B cell (primary cell): ENCODE results near the gene KBTBD13. TPM values are rescaled to one million over a fixed set of nuclear protein-coding genes. Genes with fewer than 3 reads are reported as not detected.

Source experiments
- ATAC-seq: fragments of 200-7000 bp; cut with Tn5 transposase; one replicate; pipeline ENCODE4 v1.10.0; 2021; ENCODE audit warnings: low read depth, mild to moderate bottlenecking, moderate number of reproducible peaks, moderate library complexity
- CTCF ChIA-PET: fragments of 350-600 bp; sonication (Branson Sonifier 250); formaldehyde crosslinking; loops from one replicate; lab custom pipeline; 2021; ENCODE audit warnings: antibody characterized with exemption, inconsistent platforms; lab: Charles Lee
- POLR2A ChIA-PET: fragments of 350-600 bp; sonication (Branson Sonifier 250); formaldehyde crosslinking; loops from one replicate; lab custom pipeline; 2021; ENCODE audit warnings: antibody characterized with exemption; lab: Charles Lee
- DNase-seq: peaks from one replicate; pipeline ENCODE4 v3.0.0; 2013
- H2AFZ ChIP-seq: 2 replicates; pipeline ENCODE4 v1.6.1; 2012; ENCODE audit warnings: mild to moderate bottlenecking, low read depth, low read length; ENCODE audit not compliant: insufficient read depth, poor library complexity, severe bottlenecking
- H3K27ac ChIP-seq, 2 donors: 1 replicate in 1 of 2; 2 replicates in 1 of 2; pipeline ENCODE4 v1.5.1; 2012 to 2013; ENCODE audit warnings: low read length in 2 of 2, mild to moderate bottlenecking in 2 of 2, moderate library complexity in 1 of 2
- H3K27me3 ChIP-seq, 4 experiments: fragments of 200-600 bp in 1 of 4; sonication (generic) in 1 of 4; replicated peaks in 1 of 4; 1 replicate in 2 of 4; 2 replicates in 2 of 4; pipeline versions ENCODE4 v1.6.1 to v1.7.0; 2013 to 2016; ENCODE audit warnings: low read length in 3 of 4, mild to moderate bottlenecking in 2 of 4, mixed read lengths in 1 of 4, moderate library complexity in 1 of 4; ENCODE audit not compliant: insufficient read depth in 4 of 4, control insufficient read depth in 3 of 4; ENCODE audit errors: control extremely low read depth in 1 of 4
- H3K36me3 ChIP-seq, 2 experiments: replicated peaks in 1 of 2; 1 replicate in 1 of 2; 2 replicates in 1 of 2; pipeline versions ENCODE4 v1.6.1 to v1.7.1; 2013; ENCODE audit warnings: low read length in 1 of 2; ENCODE audit not compliant: insufficient read depth in 2 of 2, control insufficient read depth in 1 of 2; ENCODE audit errors: control extremely low read depth in 1 of 2, extremely low read depth in 1 of 2
- H3K4me1 ChIP-seq, 2 donors: fragments of 200-600 bp in 1 of 2; sonication (generic) in 1 of 2; 1 replicate in 1 of 2; 2 replicates in 1 of 2; pipeline versions ENCODE4 v1.5.1 to v1.6.1; 2013 to 2017; ENCODE audit warnings: low read length in 2 of 2; ENCODE audit not compliant: control insufficient read depth in 2 of 2, insufficient read depth in 2 of 2
- H3K4me2 ChIP-seq: replicated peaks from 2 replicates; pipeline ENCODE3; 2012; ENCODE audit warnings: mild to moderate bottlenecking, low read depth, low read length; ENCODE audit not compliant: poor library complexity, severe bottlenecking
- H3K4me3 ChIP-seq, 5 experiments: fragments of 200-600 bp in 1 of 5; sonication (generic) in 1 of 5; 1 replicate in 3 of 5; 2 replicates in 2 of 5; pipeline versions ENCODE4 v1.5.1 to v1.7.0; 2011 to 2016; ENCODE audit warnings: low read length in 4 of 5, mild to moderate bottlenecking in 4 of 5, low read depth in 2 of 5, control low read depth in 1 of 5, moderate library complexity in 1 of 5; ENCODE audit not compliant: insufficient read depth in 1 of 5; ENCODE audit errors: control extremely low read depth in 1 of 5, extremely low read depth in 1 of 5
- H3K79me2 ChIP-seq: fragments of 200-600 bp; sonication (generic); one replicate; pipeline ENCODE4 v1.6.0; 2016; ENCODE audit warnings: low read length; ENCODE audit not compliant: control insufficient read depth, insufficient read depth
- H3K9ac ChIP-seq: fragments of 200-600 bp; sonication (generic); 2 replicates; pipeline ENCODE4 v1.6.1; 2017; ENCODE audit warnings: mild to moderate bottlenecking, low read length, moderate library complexity
- H3K9me3 ChIP-seq, 3 donors: one replicate each; pipeline versions ENCODE4 v1.6.1 to v1.7.1; 2013; ENCODE audit warnings: low read length in 2 of 3; ENCODE audit not compliant: control insufficient read depth in 2 of 3, insufficient read depth in 1 of 3; ENCODE audit errors: control extremely low read depth in 1 of 3
- H4K20me1 ChIP-seq: 2 replicates; pipeline ENCODE4 v1.6.0; 2012; ENCODE audit warnings: mild to moderate bottlenecking, low read length; ENCODE audit not compliant: insufficient read depth, control insufficient read depth, poor library complexity, severe bottlenecking
- H3K27ac Mint-ChIP-seq: one replicate; pipeline ENCODE4 v1.8.0; 2021; ENCODE audit warnings: mixed read lengths
- H3K27me3 Mint-ChIP-seq: one replicate; pipeline ENCODE4 v1.8.0; 2021; ENCODE audit warnings: mixed read lengths
- H3K4me1 Mint-ChIP-seq: one replicate; pipeline ENCODE4 v1.8.0; 2021; ENCODE audit warnings: mixed read lengths
- H3K4me3 Mint-ChIP-seq: one replicate; pipeline ENCODE4 v1.8.0; 2021; ENCODE audit warnings: mixed read lengths
- H3K9me3 Mint-ChIP-seq: one replicate; pipeline ENCODE4 v1.8.0; 2022; ENCODE audit warnings: mixed read lengths; ENCODE audit not compliant: insufficient read depth
- CTCF ChIP-seq: fragments of 200-600 bp; IDR thresholded peaks from one replicate; pipeline ENCODE4 v1.8.0; 2022; ENCODE audit warnings: antibody characterized with exemption, mild to moderate bottlenecking
- EZH2 ChIP-seq: IDR thresholded peaks from 2 replicates; pipeline ENCODE4 v1.6.1; 2012; ENCODE audit warnings: borderline replicate concordance, low read depth, mild to moderate bottlenecking, moderate library complexity, low read length; ENCODE audit not compliant: insufficient read depth, poor library complexity, severe bottlenecking
- WGBS: methylation state at CpG from one replicate; pipeline ENCODE4 v1.1.5; 2013; ENCODE audit warnings: missing lambda C conversion rate; ENCODE audit not compliant: insufficient coverage; 5-methylcytosine and 5-hydroxymethylcytosine counted together
- intact Hi-C: fragments of 100-400 bp; cut with micrococcal nuclease; formaldehyde crosslinking; loops from one replicate; pipeline ENCODE4 v1.10.0; 2022
- polyA plus RNA-seq: library from polyadenylated mRNA; depleted of rRNA; stranded (reverse); fragments of >200 nt; gene quantifications from 2 replicates; pipeline ENCODE4 v1.2.3, GENCODE V29; 2012
- total RNA-seq, 2 donors: library from RNA; stranded (reverse); fragments of 120-200 nt in 1 of 2; gene quantifications; 1 replicate in 1 of 2; 2 replicates in 1 of 2; pipeline versions ENCODE4 v1.2.3 to v1.2.4, GENCODE V29; 2013 to 2022

Gene KBTBD13
- total and polyA plus RNA-seq, 2 donors (not counting 1 experiment from before 2014, with no cell fraction given): not detected

- Mint-ChIP-seq H3K27me3 (peaks cover 57% of the 10 kb centered on the region), H3K4me3 (no peak overlapping the region), H3K4me1 (peaks cover 5% of the 10 kb centered on the region), H3K27ac (no peak overlapping the region), H3K9me3 (no peaks in the 10 kb centered on the region)
- DNase-seq: no peak
- no peaks in the 10 kb centered on the region for H3K36me3 ChIP-seq
- H3K27ac ChIP-seq: no peak overlapping the region
- peaks cover 0 to 44% (median 10%) of the 10 kb centered on the region in 4 experiments for H3K27me3 ChIP-seq
- H3K79me2 ChIP-seq: no peaks in the 10 kb centered on the region
- no peak overlapping the region for H2AFZ ChIP-seq
- H3K4me3 ChIP-seq: no peak overlapping the region
- H3K4me2 ChIP-seq: no peak overlapping the region
- peaks cover 0 to 6% of the 10 kb centered on the region in 2 donors for H3K4me1 ChIP-seq
- ATAC-seq: no peak
- ChIA-PET POLR2A (no interaction called here), CTCF (interaction anchor here (0.8 to 1.0 kb wide), 2 partner anchors 20 to 29 kb away, joined by 3 read pairs; no protein-coding TSS in a partner anchor)
- peaks cover 0 to 8% (median 0%) of the 10 kb centered on the region in 3 donors for H3K9me3 ChIP-seq
- 84% methylated on average over 3 of the region's 5 CpGs for WGBS
- H4K20me1 ChIP-seq: no peaks in the 10 kb centered on the region
- no peak overlapping the region for H3K9ac ChIP-seq
- intact Hi-C loops: no loop called here
- no peak for TF ChIP-seq CTCF
- TF ChIP-seq EZH2: no peak
Measured at GRCh38 chr15:65081758-65082157, 5.2 kb downstream of the KBTBD13 start.

DNA sequence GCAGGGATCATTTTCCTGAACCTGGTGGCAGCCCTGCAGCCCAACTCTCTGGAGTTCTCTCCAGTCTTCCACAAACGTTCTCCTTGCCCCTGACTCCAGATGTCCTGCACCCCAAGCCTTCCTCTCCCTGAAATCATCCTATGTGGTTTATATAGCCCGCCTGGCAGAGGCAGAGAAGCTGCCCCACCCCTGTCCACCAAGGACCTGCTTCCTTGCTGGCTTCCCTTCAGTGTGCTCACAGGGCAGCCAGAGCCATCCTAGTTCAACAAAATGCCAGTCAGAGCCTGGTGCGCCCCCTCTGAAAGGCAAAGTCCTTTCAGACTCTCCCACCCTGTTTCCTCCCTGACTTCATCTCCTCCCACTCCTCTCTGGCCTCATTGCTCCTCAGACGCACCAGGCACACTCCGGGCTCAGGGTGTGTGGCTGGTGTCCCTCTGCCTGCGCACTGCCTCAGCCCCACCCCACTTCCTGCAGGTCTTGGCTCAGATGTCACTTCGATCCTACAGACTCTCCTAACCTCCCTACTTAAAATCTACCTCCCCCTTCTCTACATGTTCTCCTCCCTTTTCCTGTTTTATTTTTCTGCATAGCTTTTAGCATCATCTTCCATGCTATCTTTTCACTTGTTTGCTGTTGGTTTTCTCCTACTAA, 5.9 kb downstream of the KBTBD13 start:
- H3K36me3 ChIP-seq: no peaks in the 10 kb centered on the region
- H4K20me1 ChIP-seq: no peaks in the 10 kb centered on the region
- H2AFZ ChIP-seq: no peak overlapping the region
- DNase-seq (no peak), ATAC-seq (no peak)
- H3K27ac ChIP-seq: no peak overlapping the region
- Mint-ChIP-seq H3K9me3 (no peaks in the 10 kb centered on the region), H3K27me3 (peaks cover 57% of the 10 kb centered on the region), H3K4me1 (peaks cover 5% of the 10 kb centered on the region), H3K4me3 (no peak overlapping the region), H3K27ac (no peak overlapping the region)
- peaks cover 0 to 6% of the 10 kb centered on the region in 2 donors for H3K4me1 ChIP-seq
- peaks cover 0 to 44% (median 9%) of the 10 kb centered on the region in 4 experiments for H3K27me3 ChIP-seq
- ChIA-PET POLR2A (no interaction called here), CTCF (interaction anchor here (0.6 kb wide), 1 partner anchor 22 kb away, joined by 3 read pairs; no protein-coding TSS in a partner anchor)
- H3K9me3 ChIP-seq: peaks cover 0 to 5% (median 0%) of the 10 kb centered on the region in 3 donors
- no peak overlapping the region for H3K4me2 ChIP-seq
- no peak overlapping the region for H3K4me3 ChIP-seq
- TF ChIP-seq CTCF (no peak), EZH2 (no peak)
- intact Hi-C loops: no loop called here
- no peaks in the 10 kb centered on the region for H3K79me2 ChIP-seq
- 7% methylated on average over 7 of the region's 7 CpGs for WGBS
- H3K9ac ChIP-seq: no peak overlapping the region
